Progenitor cell of endocrine pancreas (in vitro differentiated cells): ENCODE results near the gene FRK. TPM values are rescaled to one million over a fixed set of nuclear protein-coding genes. Genes with fewer than 3 reads are reported as not detected.
"Not testable (repeated sequence)": the region's sequence is repeated elsewhere in the genome, so short reads cannot be mapped to it uniquely, and the experiment has no call there.

ENCODE experiments used
- DNase-seq: peaks from one replicate; pipeline ENCODE4 v3.0.0; 2021; ENCODE audit warnings: low spot score; ENCODE audit not compliant: unreplicated experiment
- H3K27ac Mint-ChIP-seq: 2 replicates; pipeline ENCODE4 v1.8.0; 2021; ENCODE audit warnings: mild to moderate bottlenecking, moderate library complexity, mixed read lengths
- H3K27me3 Mint-ChIP-seq: 2 replicates; pipeline ENCODE4 v1.8.0; 2021; ENCODE audit warnings: mixed read lengths
- H3K36me3 Mint-ChIP-seq: 2 replicates; pipeline ENCODE4 v1.8.0; 2022; ENCODE audit warnings: mixed read lengths; ENCODE audit not compliant: insufficient read depth
- H3K4me1 Mint-ChIP-seq: 2 replicates; pipeline ENCODE4 v1.8.0; 2021; ENCODE audit warnings: low read depth, mixed read lengths
- H3K4me3 Mint-ChIP-seq: 2 replicates; pipeline ENCODE4 v1.8.0; 2021; ENCODE audit warnings: low read depth, mild to moderate bottlenecking, moderate library complexity, mixed read lengths
- H3K9me3 Mint-ChIP-seq: 2 replicates; pipeline ENCODE4 v1.8.0; 2021; ENCODE audit warnings: low read depth, mixed read lengths
- total RNA-seq: library from RNA; stranded (reverse); gene quantifications from 2 replicates; pipeline ENCODE4 v1.2.1, GENCODE V29; 2021
- TF ChIP-seq, protein P1 (sequence below): fragments of 200-600 bp; sonication (generic); IDR thresholded peaks from one replicate; pipeline ENCODE4 v1.5.0; 2021; ENCODE audit warnings: antibody characterized with exemption, mild to moderate bottlenecking; ENCODE audit not compliant: unreplicated experiment

Gene FRK
- total RNA-seq, 1 donor from 2014 or later: 8.6 TPM

DNA sequence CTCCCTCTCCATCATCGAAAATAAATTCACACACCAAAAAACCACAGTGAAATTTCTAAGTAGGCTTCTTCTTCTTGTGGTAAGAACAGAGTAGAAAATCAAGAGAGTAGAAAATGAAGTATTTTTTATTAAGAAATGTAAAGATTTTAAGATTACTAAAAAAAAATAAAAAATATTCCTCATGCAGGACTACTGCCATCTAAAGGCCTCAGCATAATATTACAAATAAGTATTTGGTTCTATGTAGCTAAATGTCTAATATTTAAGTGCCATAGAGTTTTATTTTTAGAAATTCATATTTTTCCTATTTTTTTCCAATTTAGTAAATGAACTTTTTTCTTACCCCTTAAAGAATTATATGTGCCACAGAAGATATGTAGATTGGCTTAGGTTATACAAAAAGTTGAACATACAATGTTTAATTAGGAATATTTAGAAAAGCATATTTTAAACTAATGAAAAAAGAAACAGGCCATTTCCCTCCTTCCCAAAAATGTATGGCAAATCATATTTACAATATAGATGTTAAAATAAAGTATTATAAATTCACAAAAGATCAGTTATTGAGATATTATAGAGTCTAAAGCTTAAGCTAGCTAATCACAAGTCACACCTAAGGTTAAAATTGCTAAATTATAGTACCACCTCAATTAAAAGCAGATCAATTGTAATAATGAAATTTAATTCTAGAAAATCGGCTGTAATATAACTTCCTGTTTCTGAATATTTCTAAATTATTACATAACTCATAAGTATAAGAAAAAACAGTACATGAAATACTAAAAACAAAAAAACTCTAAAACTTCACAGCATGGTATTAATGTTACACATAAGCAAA is 36.5 kb upstream of the FRK start:
- no peak overlapping the region for H3K27ac Mint-ChIP-seq
- DNase-seq: no peak
- no peaks in the 10 kb centered on the region for H3K27me3 Mint-ChIP-seq
- TF ChIP-seq, protein P1, sequence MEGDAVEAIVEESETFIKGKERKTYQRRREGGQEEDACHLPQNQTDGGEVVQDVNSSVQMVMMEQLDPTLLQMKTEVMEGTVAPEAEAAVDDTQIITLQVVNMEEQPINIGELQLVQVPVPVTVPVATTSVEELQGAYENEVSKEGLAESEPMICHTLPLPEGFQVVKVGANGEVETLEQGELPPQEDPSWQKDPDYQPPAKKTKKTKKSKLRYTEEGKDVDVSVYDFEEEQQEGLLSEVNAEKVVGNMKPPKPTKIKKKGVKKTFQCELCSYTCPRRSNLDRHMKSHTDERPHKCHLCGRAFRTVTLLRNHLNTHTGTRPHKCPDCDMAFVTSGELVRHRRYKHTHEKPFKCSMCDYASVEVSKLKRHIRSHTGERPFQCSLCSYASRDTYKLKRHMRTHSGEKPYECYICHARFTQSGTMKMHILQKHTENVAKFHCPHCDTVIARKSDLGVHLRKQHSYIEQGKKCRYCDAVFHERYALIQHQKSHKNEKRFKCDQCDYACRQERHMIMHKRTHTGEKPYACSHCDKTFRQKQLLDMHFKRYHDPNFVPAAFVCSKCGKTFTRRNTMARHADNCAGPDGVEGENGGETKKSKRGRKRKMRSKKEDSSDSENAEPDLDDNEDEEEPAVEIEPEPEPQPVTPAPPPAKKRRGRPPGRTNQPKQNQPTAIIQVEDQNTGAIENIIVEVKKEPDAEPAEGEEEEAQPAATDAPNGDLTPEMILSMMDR: peak; percentile 63
- peaks cover 21% of the 10 kb centered on the region for H3K9me3 Mint-ChIP-seq
- peaks cover 6% of the 10 kb centered on the region for H3K36me3 Mint-ChIP-seq
- H3K4me3 Mint-ChIP-seq: no peak overlapping the region
- H3K4me1 Mint-ChIP-seq: peaks cover 13% of the 10 kb centered on the region

DNA sequence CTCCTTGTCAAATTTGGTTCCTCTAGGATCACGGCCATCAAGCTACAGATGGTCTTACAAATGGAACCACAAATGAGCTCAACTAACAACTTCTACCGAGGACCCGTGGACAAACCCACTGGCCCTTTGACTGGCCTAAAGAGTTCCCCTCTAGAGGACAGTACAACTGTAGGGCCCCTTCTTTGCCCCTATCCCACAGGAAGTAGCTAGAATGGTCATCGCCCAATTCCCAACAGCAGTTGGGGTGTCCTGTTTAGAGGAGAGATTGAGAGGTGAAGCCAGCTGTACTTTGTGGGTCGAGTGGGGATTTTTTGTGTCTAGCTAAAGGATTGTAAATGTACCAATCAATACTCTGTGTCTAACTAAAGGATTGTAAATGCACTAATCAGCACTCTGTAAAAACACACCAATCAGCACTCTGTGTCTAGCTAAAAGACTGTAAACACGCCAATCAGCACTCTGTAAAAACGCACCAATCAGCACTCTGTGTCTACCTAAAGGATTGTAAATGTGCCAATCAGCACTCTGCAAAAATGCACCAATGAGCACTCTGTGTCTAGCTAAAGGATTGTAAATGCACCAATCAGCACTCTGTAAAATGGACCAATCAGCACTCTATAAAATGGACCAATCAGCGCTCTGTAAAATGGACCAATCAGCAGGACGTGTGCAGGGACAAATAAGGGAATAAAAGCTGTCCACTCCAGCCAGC is 35.5 kb upstream of the FRK start:
- not testable (repeated sequence) for H3K36me3 Mint-ChIP-seq, H3K4me1 Mint-ChIP-seq, H3K27me3 Mint-ChIP-seq, H3K4me3 Mint-ChIP-seq, H3K27ac Mint-ChIP-seq, DNase-seq
- peaks cover 23% of the 10 kb centered on the region for H3K9me3 Mint-ChIP-seq

DNA sequence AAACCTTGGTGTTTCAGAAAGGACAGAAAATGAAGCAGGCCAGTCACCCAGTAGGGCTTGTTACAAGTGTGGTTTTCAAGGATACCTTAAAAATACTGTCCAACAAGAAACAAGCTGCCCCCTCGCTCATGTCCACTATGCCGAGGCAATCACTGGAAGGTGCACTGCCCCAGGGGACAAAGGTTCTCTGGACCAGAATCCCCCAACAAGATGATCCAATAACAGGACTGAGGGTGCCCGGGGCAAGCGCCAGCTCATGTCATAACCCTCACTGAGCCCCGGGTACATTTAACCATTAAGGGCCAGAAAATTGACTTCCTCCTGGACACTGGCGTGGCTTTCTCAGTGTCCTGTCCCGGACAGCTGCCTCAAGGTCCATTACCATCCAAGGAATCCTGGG is 33.4 kb upstream of the FRK start:
- Mint-ChIP-seq H3K27ac (no peak overlapping the region), H3K4me3 (no peak overlapping the region), H3K9me3 (peaks cover 23% of the 10 kb centered on the region), H3K4me1 (no peaks in the 10 kb centered on the region), H3K27me3 (no peaks in the 10 kb centered on the region), H3K36me3 (peaks cover 6% of the 10 kb centered on the region)
- TF ChIP-seq, protein P1: no peak
- no peak for DNase-seq

DNA sequence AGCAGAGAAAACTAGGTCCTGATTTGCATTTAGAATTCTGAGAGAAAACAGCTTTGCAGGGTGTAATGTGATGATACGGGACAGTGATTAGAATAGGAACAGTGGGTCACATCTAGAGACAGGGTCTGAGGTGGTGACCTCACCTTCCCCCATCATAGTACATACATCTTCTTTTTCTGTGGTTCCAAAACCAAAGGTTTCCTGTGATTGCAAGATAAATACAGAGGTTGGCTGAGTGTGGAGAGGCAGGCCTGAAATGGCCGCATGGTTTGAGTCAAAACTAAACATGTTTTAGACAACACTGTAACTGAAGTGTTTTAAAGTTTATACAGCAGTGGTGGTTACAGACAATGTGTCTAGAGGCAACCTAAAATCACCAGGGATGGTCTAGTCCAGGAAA is 29.6 kb upstream of the FRK start:
- Mint-ChIP-seq H3K27ac (no peak overlapping the region), H3K36me3 (peaks cover 1% of the 10 kb centered on the region), H3K4me3 (no peak overlapping the region), H3K4me1 (no peaks in the 10 kb centered on the region), H3K9me3 (peaks cover 8% of the 10 kb centered on the region), H3K27me3 (no peaks in the 10 kb centered on the region)
- no peak for DNase-seq
- TF ChIP-seq, protein P1: no peak

DNA sequence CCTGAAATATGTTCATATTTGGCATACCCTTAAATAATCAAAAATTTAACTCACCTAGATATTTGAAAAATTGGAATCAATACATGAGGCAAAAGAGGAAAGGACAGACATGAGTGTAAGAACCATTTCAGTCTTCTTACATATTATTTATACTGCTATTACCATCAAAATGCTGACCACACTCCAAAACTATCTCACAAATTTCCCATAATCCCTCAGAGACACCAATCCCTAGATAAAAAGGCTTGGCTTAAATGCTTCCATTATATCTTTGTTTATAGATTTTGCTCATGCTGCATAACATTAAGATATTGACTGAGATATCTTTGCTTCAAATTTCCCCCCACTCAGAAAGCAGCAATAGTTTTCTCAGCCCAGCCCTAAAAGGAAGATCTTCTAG is 28.3 kb upstream of the FRK start:
- Mint-ChIP-seq H3K27me3 (no peaks in the 10 kb centered on the region), H3K4me3 (no peak overlapping the region), H3K27ac (no peak overlapping the region), H3K9me3 (peaks cover 2% of the 10 kb centered on the region), H3K4me1 (no peaks in the 10 kb centered on the region), H3K36me3 (no peaks in the 10 kb centered on the region)
- TF ChIP-seq, protein P1: no peak
- DNase-seq: no peak
